ENCODE data around the gene AIMP1.
"Not testable (repeated sequence)": the region's sequence is repeated elsewhere in the genome, so short reads cannot be mapped to it uniquely, and the experiment has no call there.

The AIMP1 gene

DNA sequence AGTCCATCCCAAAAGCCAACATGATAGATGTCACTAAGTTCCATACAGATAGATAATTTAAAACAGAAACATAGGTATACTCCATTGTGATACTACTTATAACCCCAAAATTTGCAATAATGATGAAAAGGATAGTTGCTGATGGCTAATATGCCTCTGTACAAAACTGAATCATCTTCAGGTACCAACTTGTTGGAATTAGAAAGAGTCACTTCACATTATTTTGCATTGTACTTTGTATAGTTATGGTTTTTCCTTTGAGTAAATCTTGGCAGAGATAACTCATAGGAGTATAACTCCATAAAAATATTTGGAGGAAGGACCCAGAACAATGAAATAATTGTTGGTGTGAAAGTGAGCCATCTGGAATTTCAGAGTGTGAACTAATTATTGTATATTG is 34.7 kb downstream of the AIMP1 start:
- no peak for DNase-seq (ENCODE audit: low read depth in 2 of 2)

GRCh38 chr4:106353786-106354185 is 37.4 kb downstream of the AIMP1 start:
- DNase-seq (ENCODE audit: low read depth in 2 of 2), result no peak

GRCh38 chr4:106355193-106355592 is 38.8 kb downstream of the AIMP1 start:
- DNase-seq (ENCODE audit: low read depth in 2 of 2), result no peak

- DNase-seq (ENCODE audit: low read depth in 2 of 2), result no peak
Observed at GRCh38 chr4:106358899-106359298, 42.5 kb downstream of the AIMP1 start.

DNA sequence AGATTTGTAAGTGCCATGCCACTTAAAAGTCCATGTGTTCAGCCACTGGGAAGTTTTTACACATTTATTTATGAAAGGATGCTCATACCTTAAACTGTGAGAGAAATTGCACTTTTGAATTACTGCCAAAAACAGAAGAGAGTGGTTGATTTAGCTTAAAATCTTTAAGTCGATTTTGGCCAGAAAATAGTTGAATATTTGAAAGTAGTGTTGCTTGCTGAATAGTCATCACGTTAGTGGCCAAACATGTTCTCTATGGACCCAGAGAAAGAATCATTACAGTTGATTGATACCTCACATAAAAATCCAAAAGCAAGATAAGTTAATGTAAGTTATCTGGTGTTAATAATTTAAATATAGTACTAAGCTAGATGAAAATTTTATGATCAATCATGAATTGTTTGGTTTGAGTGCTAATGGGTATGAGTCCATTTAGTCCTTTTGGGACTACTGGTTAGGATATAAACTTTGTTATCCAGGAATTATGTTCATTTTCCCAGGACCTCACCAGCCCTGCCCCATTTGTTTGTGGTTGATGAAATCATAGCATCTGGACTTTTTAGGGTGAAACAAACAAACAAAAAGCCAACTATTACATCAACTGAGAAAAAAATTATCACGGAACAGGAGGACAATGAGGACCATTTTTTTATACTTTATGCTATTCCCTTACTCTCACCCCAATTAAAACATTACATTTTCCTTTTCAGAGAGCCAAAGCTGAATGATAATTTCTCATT is 45.9 kb downstream of the AIMP1 start:
- no peak for DNase-seq (ENCODE audit: low read depth in 2 of 2)

- DNase-seq (ENCODE audit: low read depth in 2 of 2), result no peak
Observed at GRCh38 chr4:106364282-106364681, 47.9 kb downstream of the AIMP1 start.

DNA sequence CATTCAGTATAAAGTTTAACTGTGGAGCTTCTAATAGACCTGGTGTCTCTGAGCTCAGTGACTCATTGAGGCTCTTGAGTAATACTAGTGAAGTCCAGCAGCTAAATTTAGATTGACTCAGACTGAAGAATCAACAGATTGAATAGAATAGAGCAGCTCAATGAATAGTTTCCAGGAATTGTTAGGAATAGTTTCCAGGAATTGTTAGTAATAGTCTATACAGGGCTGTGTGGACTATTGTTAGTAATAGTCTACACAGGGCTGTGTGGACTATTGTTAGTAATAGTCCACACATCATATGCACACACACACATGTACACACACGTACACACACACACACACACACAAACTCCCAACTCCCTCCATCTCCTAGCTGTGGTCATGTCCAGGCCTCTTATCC is 49.3 kb downstream of the AIMP1 start:
- no peak for DNase-seq (ENCODE audit: low read depth in 2 of 2)

- DNase-seq (ENCODE audit: low read depth in 2 of 2), result no peak
Observed at GRCh38 chr4:106366026-106366425, 49.7 kb downstream of the AIMP1 start.

GRCh38 chr4:106367072-106367471 is 50.7 kb downstream of the AIMP1 start:
- no peak for DNase-seq (ENCODE audit: low read depth in 2 of 2)

DNA sequence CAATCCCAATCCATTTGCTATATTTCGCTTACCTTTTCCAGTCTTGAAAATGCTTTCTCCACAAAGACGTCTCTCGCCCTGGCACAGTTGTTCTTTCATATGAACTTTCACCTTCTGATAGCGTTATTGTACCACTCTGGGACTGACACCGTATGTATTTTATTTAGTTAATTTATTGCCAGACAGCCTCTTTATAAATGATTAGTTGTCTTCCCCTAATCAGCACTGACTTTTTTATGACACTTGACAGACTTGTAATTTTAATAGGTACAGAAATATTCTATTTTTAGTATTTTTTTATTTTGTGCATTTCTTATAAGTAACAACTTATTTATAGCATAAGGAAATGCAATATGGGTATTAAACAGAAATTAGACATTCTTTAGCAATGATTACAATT is 52.3 kb downstream of the AIMP1 start, which contains the start of gene GIMD1:
Gene GIMD1 (minus strand): TSS at position 101 of the 400 bp plus-strand sequence. CDS start 1,343 bp downstream, outside the sequence.
- DNase-seq (ENCODE audit: low read depth in 2 of 2), result no peak

DNA sequence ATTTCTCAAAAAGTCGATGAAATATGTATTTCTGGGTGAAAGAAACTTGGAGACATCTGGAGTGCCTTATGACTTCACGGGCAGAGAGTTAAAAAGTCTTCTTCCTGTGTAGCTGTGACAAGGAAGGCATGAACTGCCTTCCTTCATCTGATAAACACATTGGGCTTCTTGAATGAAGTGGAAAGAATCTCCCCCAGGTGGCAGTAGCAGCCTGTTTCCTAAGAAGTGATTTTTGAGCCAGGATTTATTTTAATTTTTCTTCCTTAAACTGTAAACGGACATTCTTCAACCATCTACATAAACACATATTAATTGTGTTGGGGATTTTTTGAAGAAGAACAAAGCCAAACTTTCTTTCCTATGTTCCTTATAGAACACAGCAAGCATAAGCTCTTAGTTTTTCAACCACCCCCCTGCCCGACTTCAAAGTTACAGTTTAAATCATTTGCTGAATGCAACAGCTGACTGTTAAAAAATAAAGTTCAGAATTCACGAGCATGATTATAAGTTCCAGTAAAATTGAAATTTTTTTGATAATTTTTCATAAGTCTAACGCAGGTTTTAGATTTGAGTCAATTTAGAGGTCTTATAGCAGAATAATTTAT is 53.2 kb downstream of the AIMP1 start:
- no peak for DNase-seq (ENCODE audit: low read depth in 2 of 2)

DNA sequence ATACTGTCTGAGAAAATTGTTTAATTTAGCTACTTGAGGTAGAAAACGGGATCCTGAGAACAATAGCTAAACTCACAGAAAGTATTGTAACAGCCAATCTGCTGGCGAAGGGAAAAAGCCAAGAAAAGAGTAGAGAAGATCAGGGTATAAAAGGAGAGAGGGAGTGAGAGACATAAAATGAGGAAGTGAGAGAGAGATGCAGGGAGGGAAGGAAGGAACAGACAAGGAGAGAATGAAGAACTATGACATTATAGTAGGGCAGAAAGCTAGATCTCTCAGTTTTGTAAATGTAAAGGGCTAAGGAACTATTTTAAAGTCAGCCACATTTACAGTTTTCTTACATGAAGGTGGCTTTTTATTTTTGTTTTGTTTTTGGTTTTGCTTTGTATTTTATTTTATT is 53.9 kb downstream of the AIMP1 start:
- DNase-seq (ENCODE audit: low read depth in 2 of 2), result no peak

DNA sequence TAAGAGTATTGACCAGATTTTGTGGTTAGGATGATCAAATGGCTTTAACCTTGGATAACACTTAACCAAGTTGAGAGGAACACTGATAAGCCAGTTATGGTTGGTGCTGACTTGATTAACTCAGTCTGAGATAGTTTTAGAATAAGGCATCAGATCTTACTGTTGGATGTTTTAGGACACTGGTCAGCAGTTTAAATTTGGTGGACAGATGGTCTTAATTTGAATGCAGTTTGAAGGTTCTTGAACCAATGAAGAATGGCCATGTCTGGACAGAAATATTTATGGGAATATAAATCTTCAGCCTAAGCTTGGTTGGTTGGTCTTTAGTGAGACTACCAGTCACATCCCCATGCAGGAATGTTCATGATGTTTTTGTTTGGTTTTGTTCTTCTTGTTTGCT is 54.8 kb downstream of the AIMP1 start:
- no peak for DNase-seq (ENCODE audit: low read depth in 2 of 2)

- no peak for DNase-seq (ENCODE audit: low read depth in 2 of 2)
Observed at GRCh38 chr4:106373026-106373425, 56.7 kb downstream of the AIMP1 start.

DNA sequence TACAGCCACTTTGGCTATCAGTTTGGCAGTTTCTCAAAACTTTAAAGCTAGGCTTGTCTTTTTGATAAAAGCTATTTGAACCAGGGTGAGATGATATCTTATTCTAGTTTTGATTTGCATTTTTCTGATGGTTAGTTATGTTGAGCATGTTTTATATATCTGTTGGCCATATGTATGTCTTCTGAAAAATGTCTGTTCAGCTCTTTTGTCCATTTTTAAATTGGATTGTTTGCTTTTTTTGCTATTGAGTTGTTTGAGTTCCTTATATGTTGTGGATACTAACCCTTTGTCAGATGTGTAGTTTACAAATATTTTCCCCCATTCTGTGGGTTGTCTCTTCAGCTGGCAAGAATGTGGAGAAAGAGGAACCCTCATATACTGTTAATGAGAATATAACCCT is 63.8 kb downstream of the AIMP1 start:
- DNase-seq (ENCODE audit: low read depth in 2 of 2), result no peak

DNA sequence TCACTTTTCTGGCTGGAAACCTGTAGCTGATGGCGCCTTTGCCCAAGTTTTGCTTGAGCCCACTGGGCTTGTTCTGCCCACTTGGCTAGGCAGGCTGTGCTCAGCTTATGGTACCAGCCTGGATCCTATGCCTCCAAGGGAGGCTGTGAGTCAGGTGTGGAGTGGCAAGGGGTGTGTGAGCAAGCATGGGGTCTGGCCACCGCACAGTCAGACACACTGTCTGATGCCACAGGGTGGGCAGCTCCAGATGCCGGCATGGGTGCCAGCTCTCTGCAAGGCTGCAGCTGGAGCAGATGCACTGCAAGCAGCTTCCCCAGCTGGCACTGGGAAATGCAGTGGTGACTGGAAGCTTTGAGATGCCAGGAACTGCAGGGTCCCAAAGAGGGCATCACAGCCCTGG is 68.5 kb downstream of the AIMP1 start:
- no peak for DNase-seq (ENCODE audit: low read depth in 2 of 2)

- DNase-seq (ENCODE audit: low read depth in 2 of 2), result no peak
Observed at GRCh38 chr4:106385853-106386393, 69.6 kb downstream of the AIMP1 start.

DNA sequence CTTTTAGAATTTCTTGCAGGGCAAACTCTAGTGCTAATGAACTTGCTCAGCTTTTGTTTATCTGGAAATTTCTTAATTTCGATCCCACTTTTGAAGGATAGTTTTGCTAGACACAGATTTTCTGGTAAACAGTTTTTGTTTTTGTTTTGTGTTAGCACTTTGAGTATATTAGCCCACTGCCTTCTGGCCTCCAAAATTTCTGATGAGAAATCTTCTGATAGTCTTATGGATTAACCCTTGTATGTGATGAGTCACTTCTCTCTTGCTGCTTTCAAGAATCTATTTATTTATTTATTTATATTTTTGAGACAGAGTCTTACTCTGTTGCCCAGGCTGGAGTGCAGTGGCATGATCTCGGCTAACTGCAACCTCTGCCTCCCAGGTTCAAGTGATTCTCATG is 79.2 kb downstream of the AIMP1 start:
- no peak for DNase-seq (ENCODE audit: low read depth in 2 of 2)

DNA sequence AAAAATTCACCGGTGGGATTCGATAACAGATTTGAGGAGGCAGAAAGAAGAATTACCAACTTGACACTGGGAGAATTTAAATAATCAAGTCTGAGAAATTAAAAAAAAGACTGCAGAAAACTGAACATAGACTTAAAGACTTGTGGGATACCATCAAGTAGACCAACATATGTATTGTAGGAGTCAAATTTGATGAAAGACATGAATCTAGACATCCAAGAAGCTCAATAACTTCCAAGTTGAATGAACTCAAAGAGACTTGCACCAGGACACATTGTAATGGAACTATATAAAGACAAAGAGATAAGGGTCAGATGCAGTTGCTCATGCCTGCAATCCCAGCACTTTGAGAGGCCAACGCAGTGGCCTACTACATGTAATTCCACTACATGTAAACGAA is 82.5 kb downstream of the AIMP1 start:
- DNase-seq (ENCODE audit: low read depth in 2 of 2), result not testable (repeated sequence)
